HG03439 (cell line): ENCODE data around the gene SMIM36.
"Not testable (repeated sequence)": the region's sequence is repeated elsewhere in the genome, so short reads cannot be mapped to it uniquely, and the experiment has no call there.

Source experiments
- ATAC-seq: cut with Tn5 transposase; IDR thresholded peaks from one replicate; pipeline ENCODE4 v1.9.1; 2021; ENCODE audit warnings: mild to moderate bottlenecking, moderate library complexity; ENCODE audit not compliant: unreplicated experiment

The SMIM36 gene

GRCh38 chr17:55510986-55511721, at the start of gene SMIM36:
TSS of gene SMIM36 (minus strand) at chr17:55511452.
- ATAC-seq = no peak

GRCh38 chr17:55555772-55556171, 44.5 kb upstream of the SMIM36 start:
- ATAC-seq = no peak

GRCh38 chr17:55549140-55549539, 37.9 kb upstream of the SMIM36 start:
- no peak for ATAC-seq

- ATAC-seq = no peak
These were observed 35.9 kb upstream of the SMIM36 start for GRCh38 chr17:55546991-55547664.

- no peak for ATAC-seq
These were observed 35.2 kb upstream of the SMIM36 start for GRCh38 chr17:55546481-55546880.

- ATAC-seq = no peak
These were observed 34.6 kb upstream of the SMIM36 start for GRCh38 chr17:55545806-55546205.

GRCh38 chr17:55543709-55544108, 32.5 kb upstream of the SMIM36 start:
- no peak for ATAC-seq

- ATAC-seq = no peak
These were observed 29.3 kb upstream of the SMIM36 start for GRCh38 chr17:55540414-55541091.

- no peak for ATAC-seq
These were observed 25.0 kb upstream of the SMIM36 start for GRCh38 chr17:55536205-55536604.

- ATAC-seq = no peak
These were observed 22.4 kb upstream of the SMIM36 start for GRCh38 chr17:55533608-55534007.

GRCh38 chr17:55532670-55533069, 21.4 kb upstream of the SMIM36 start:
- no peak for ATAC-seq

GRCh38 chr17:55531053-55531728, 19.9 kb upstream of the SMIM36 start:
- ATAC-seq = no peak

- no peak for ATAC-seq
These were observed 18.8 kb upstream of the SMIM36 start for GRCh38 chr17:55530064-55530463.

- ATAC-seq = no peak
These were observed 16.4 kb upstream of the SMIM36 start for GRCh38 chr17:55527540-55528118.

GRCh38 chr17:55524440-55525220, 13.4 kb upstream of the SMIM36 start:
- no peak for ATAC-seq

GRCh38 chr17:55523032-55523431, 11.8 kb upstream of the SMIM36 start:
- ATAC-seq = not testable (repeated sequence)

- ATAC-seq = no peak
These were observed 9.9 kb upstream of the SMIM36 start for GRCh38 chr17:55521186-55521585.

- ATAC-seq = no peak
These were observed 9.2 kb upstream of the SMIM36 start for GRCh38 chr17:55520402-55520801.

GRCh38 chr17:55518510-55518909, 7.3 kb upstream of the SMIM36 start:
- ATAC-seq = no peak

- peak; percentile 68 for ATAC-seq
These were observed 2.8 kb upstream of the SMIM36 start for GRCh38 chr17:55513885-55514590.
